Measurements from ENCODE around the gene TMIGD2. TPM values are rescaled to one million over a fixed set of nuclear protein-coding genes. Genes with fewer than 3 reads are reported as not detected.
"Not testable (repeated sequence)": the region's sequence is repeated elsewhere in the genome, so short reads cannot be mapped to it uniquely, and the experiment has no call there.

The TMIGD2 gene
- polyA plus RNA-seq (2013, experiment 1 of 2): 0.25 TPM
- polyA plus RNA-seq (2013, experiment 2 of 2): 0.95 TPM

DNA sequence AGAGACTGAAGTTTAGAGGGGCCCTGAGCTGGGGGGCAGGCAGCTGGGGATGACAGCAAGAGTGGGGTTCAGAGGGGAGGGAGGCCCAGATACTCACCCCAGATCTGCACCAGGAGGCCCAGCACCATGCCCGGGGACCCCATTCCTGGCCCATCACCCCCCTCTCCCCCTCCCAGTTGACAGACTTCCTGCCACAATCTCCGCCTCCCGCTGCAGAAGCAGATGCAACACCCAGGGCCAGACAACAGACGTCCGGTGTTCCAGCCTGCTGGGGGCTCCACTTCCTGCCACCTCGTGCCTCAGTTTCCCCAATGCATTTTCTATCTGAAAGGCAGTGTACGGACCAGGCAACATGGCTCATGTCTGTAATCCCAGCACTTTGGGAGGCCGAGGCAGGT lies at the start of gene TMIGD2:
TMIGD2 (minus strand) TSS at position 147 of the 398 bp plus-strand sequence; CDS start at position 143, 4 bp downstream.
- Histone ChIP-seq H3K4me1 (ENCODE audit: insufficient read depth, low read length) (peaks cover 9% of the 10 kb centered on the region), H3K9me3 (ENCODE audit: insufficient read depth, low read depth, low read length) (no peaks in the 10 kb centered on the region), H3K9ac (ENCODE audit: low read depth, low read length) (no peak within 1 kb of the TSS), H3K27me3 (ENCODE audit: insufficient read depth, low read length) (no peaks in the 10 kb centered on the region), H3K36me3 (ENCODE audit: insufficient read depth, low read length) (peaks cover 11% of the 10 kb centered on the region), H3K27ac (ENCODE audit: low read depth, low read length) (no peak within 1 kb of the TSS), H3K4me3 (ENCODE audit: low read length) (no peak within 1 kb of the TSS)
- WGBS: 80% methylated on average over 8 of the region's 8 CpGs

DNA sequence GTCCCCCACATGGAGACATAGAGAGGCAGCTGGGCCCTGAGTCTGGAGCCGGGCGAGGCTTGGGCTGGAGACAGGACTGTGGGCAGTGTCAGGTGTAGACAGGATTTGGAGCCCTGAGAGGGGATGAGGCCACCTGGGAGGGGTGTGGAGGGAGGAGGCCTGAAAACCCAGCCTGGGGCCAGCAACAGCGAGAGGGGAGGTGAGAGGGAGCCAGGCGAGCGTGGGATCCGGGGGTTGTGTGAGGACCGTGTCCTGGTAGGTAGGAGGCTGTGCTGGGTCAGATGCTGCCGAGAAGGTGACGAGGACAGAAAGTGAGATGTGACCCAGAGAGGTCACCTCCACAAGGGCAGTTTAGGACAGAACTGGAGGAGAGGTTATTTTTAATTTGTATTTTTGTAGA lies 48.5 kb upstream of the TMIGD2 start:
- H3K27ac ChIP-seq (ENCODE audit: low read depth, low read length): no peak overlapping the region
- H3K27me3 ChIP-seq (ENCODE audit: insufficient read depth, low read length): no peaks in the 10 kb centered on the region
- no peak overlapping the region for H3K9ac ChIP-seq (ENCODE audit: low read depth, low read length)
- no peaks in the 10 kb centered on the region for H3K9me3 ChIP-seq (ENCODE audit: insufficient read depth, low read depth, low read length)
- 95% methylated on average over 9 of the region's 9 CpGs for WGBS
- no peak overlapping the region for H3K4me3 ChIP-seq (ENCODE audit: low read length)
- H3K4me1 ChIP-seq (ENCODE audit: insufficient read depth, low read length): no peaks in the 10 kb centered on the region
- H3K36me3 ChIP-seq (ENCODE audit: insufficient read depth, low read length): peaks cover 44% of the 10 kb centered on the region

DNA sequence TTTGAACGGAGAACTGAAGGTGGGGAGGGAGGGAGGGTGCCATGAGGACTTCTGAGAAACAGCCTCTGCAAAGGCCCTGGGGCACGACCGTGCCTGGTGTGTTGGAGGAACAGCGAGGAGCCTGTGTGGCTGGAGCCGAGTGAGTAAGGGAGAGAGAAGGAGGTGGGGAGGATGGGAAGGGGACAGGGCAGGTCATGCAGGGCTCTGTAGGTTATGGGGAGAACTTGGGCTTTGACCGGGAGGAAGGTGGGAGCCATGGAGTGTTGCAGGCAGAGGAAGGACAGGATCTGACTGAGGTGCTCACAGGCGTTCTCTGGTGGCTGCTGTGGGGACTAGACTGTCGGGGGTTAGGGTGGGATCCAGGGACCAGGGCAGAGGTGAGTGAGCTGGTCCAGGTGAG lies 47.9 kb upstream of the TMIGD2 start:
- Histone ChIP-seq H3K9me3 (ENCODE audit: insufficient read depth, low read depth, low read length) (no peaks in the 10 kb centered on the region), H3K9ac (ENCODE audit: low read depth, low read length) (no peak overlapping the region), H3K27me3 (ENCODE audit: insufficient read depth, low read length) (no peaks in the 10 kb centered on the region), H3K36me3 (ENCODE audit: insufficient read depth, low read length) (peaks cover 48% of the 10 kb centered on the region), H3K4me1 (ENCODE audit: insufficient read depth, low read length) (no peaks in the 10 kb centered on the region), H3K4me3 (ENCODE audit: low read length) (no peak overlapping the region), H3K27ac (ENCODE audit: low read depth, low read length) (no peak overlapping the region)
- 89% methylated on average over 8 of the region's 8 CpGs for WGBS

- not testable (repeated sequence) for H3K27me3 ChIP-seq (ENCODE audit: insufficient read depth, low read length); H3K9me3 ChIP-seq (ENCODE audit: insufficient read depth, low read depth, low read length); H3K9ac ChIP-seq (ENCODE audit: low read depth, low read length); H3K4me1 ChIP-seq (ENCODE audit: insufficient read depth, low read length); H3K27ac ChIP-seq (ENCODE audit: low read depth, low read length); H3K4me3 ChIP-seq (ENCODE audit: low read length)
- 93% methylated on average over 16 of the region's 16 CpGs for WGBS
- peaks cover 47% of the 10 kb centered on the region for H3K36me3 ChIP-seq (ENCODE audit: insufficient read depth, low read length)
These were observed 47.0 kb upstream of the TMIGD2 start for GRCh38 chr19:4349225-4349624.

DNA sequence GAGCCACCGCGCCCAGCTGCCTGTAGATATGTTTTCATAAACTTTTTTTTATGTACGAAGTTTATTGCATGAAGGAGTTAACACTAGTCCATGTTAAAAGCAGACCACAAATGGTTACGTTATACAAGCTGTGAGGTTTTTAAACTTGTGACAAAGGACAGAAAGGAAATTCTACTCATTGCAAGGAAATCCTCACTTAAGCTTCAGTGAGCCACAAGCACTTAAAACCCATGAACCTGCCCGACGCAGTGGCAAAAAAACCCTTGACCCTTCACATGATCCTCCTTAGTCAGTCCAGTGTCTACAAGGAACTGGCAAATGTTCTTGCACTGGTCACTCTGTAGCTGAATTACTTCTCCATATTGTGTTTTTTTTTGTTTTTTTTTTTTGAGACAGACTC lies 45.3 kb upstream of the TMIGD2 start:
- 94% methylated on average over 6 of the region's 6 CpGs for WGBS
- no peaks in the 10 kb centered on the region for H3K27me3 ChIP-seq (ENCODE audit: insufficient read depth, low read length)
- H3K27ac ChIP-seq (ENCODE audit: low read depth, low read length): no peak overlapping the region
- H3K9me3 ChIP-seq (ENCODE audit: insufficient read depth, low read depth, low read length): no peaks in the 10 kb centered on the region
- H3K4me3 ChIP-seq (ENCODE audit: low read length): no peak overlapping the region
- H3K9ac ChIP-seq (ENCODE audit: low read depth, low read length): no peak overlapping the region
- H3K36me3 ChIP-seq (ENCODE audit: insufficient read depth, low read length): peaks cover 38% of the 10 kb centered on the region
- H3K4me1 ChIP-seq (ENCODE audit: insufficient read depth, low read length): no peaks in the 10 kb centered on the region

DNA sequence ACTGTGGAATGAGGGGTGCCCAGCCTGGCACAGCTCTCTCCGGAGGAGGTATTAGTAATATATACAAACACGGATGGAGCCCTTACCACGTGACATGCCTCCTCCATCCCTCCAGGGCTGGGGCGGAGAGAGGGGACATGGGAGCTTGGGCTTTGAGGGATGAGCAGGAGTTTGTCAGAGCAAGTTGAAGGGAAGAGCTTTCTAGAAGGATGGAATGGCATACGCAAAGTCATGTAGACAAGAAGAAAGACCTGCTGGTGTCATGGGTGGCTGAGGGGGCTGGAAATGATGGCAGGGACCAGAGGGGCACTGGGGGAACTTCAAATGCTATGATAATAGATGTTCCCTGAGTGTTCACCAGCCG lies 43.8 kb upstream of the TMIGD2 start:
- Histone ChIP-seq H3K36me3 (ENCODE audit: insufficient read depth, low read length) (peaks cover 36% of the 10 kb centered on the region), H3K4me1 (ENCODE audit: insufficient read depth, low read length) (no peaks in the 10 kb centered on the region), H3K27ac (ENCODE audit: low read depth, low read length) (no peak overlapping the region), H3K4me3 (ENCODE audit: low read length) (no peak overlapping the region), H3K27me3 (ENCODE audit: insufficient read depth, low read length) (no peaks in the 10 kb centered on the region), H3K9ac (ENCODE audit: low read depth, low read length) (no peak overlapping the region), H3K9me3 (ENCODE audit: insufficient read depth, low read depth, low read length) (no peaks in the 10 kb centered on the region)
- WGBS: 94% methylated on average over 6 of the region's 6 CpGs

GRCh38 chr19:4345342-4346019 lies 43.3 kb upstream of the TMIGD2 start:
- no peaks in the 10 kb centered on the region for H3K4me1 ChIP-seq (ENCODE audit: insufficient read depth, low read length)
- no peak overlapping the region for H3K9ac ChIP-seq (ENCODE audit: low read depth, low read length)
- WGBS: 94% methylated on average over 15 of the region's 15 CpGs
- no peak overlapping the region for H3K27ac ChIP-seq (ENCODE audit: low read depth, low read length)
- no peaks in the 10 kb centered on the region for H3K27me3 ChIP-seq (ENCODE audit: insufficient read depth, low read length)
- peaks cover 36% of the 10 kb centered on the region for H3K36me3 ChIP-seq (ENCODE audit: insufficient read depth, low read length)
- H3K4me3 ChIP-seq (ENCODE audit: low read length): no peak overlapping the region
- H3K9me3 ChIP-seq (ENCODE audit: insufficient read depth, low read depth, low read length): no peaks in the 10 kb centered on the region

DNA sequence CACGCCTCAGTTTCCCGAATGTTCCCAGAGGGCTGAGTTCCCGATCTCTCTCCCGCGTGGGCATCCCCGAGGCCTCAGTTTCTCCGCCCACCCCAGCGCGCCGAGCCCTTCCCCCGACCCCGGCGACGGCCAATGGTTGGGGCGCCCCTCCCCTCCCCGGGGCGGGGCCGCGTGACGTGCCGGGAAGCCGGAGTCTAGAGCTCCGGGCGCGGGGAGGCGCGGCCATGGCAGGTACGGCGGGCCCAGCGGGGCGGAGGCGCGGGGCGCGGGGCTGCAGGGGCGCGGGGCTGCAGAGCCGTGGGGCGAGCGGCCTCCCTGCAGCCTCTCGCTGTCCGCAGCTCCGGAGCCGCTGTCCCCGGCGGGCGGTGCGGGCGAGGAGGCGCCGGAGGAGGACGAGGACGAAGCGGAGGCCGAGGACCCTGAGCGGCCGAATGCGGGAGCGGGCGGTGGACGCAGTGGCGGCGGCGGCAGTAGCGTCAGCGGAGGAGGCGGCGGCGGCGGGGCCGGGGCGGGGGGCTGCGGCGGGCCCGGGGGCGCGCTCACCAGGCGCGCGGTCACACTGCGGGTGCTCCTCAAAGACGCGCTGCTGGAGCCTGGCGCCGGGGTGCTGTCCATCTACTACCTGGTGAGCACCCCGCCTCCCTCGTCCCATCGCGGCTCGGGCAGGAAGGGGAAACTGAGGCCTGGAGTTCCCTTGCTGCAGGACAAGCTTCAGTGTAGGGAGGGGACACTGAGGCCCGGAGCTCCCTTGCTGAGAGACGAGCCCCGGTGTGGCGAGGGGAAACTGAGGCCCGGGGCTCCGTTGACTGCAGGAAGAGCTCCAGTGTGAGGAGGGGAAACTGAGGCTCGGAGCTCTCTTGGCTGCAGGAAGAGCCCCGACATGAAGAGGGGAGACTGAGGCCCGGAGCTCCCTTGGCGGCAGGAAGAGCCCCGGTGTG lies 41.5 kb upstream of the TMIGD2 start, which contains the start of gene MPND:
MPND (plus strand) TSS at position 193 of the 938 bp plus-strand sequence; CDS start at position 225, 32 bp downstream.
- H3K9ac ChIP-seq (ENCODE audit: low read depth, low read length): peak within 1 kb of the TSS; percentile 90
- peaks cover 26% of the 10 kb centered on the region for H3K36me3 ChIP-seq (ENCODE audit: insufficient read depth, low read length)
- H3K4me3 ChIP-seq (ENCODE audit: low read length): peak within 1 kb of the TSS; percentile 73
- peak within 1 kb of the TSS; percentile 98 for H3K27ac ChIP-seq (ENCODE audit: low read depth, low read length)
- 7% methylated on average over 101 of the region's 101 CpGs for WGBS
- no peaks in the 10 kb centered on the region for H3K9me3 ChIP-seq (ENCODE audit: insufficient read depth, low read depth, low read length)
- H3K4me1 ChIP-seq (ENCODE audit: insufficient read depth, low read length): no peaks in the 10 kb centered on the region
- no peaks in the 10 kb centered on the region for H3K27me3 ChIP-seq (ENCODE audit: insufficient read depth, low read length)

- H3K9me3 ChIP-seq (ENCODE audit: insufficient read depth, low read depth, low read length): no peaks in the 10 kb centered on the region
- H3K4me1 ChIP-seq (ENCODE audit: insufficient read depth, low read length): no peaks in the 10 kb centered on the region
- peak overlapping the region; percentile 98 for H3K27ac ChIP-seq (ENCODE audit: low read depth, low read length)
- H3K4me3 ChIP-seq (ENCODE audit: low read length): peak overlapping the region; percentile 73
- WGBS: under 1% methylated on average over 39 of the region's 39 CpGs
- peak overlapping the region; percentile 90 for H3K9ac ChIP-seq (ENCODE audit: low read depth, low read length)
- H3K27me3 ChIP-seq (ENCODE audit: insufficient read depth, low read length): no peaks in the 10 kb centered on the region
- H3K36me3 ChIP-seq (ENCODE audit: insufficient read depth, low read length): peaks cover 22% of the 10 kb centered on the region
These were observed 40.6 kb upstream of the TMIGD2 start for GRCh38 chr19:4342615-4343369.

DNA sequence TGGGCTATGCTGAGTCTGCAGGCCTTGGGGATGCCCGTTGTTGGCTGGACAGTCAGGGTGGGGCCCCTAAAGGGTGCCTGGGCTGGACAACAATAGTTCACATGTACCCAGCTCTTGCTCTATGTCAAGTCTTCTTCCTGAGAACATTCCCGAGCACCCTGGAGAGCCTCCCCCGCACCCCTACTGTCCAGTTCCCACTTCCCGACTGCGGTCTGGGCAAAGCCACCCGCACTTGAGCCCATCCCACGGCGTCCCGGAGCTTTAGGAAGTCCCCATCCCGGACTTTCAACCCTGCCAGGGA lies 40.1 kb upstream of the TMIGD2 start:
- no peaks in the 10 kb centered on the region for H3K9me3 ChIP-seq (ENCODE audit: insufficient read depth, low read depth, low read length)
- no peaks in the 10 kb centered on the region for H3K27me3 ChIP-seq (ENCODE audit: insufficient read depth, low read length)
- peak overlapping the region; percentile 90 for H3K9ac ChIP-seq (ENCODE audit: low read depth, low read length)
- peaks cover 17% of the 10 kb centered on the region for H3K36me3 ChIP-seq (ENCODE audit: insufficient read depth, low read length)
- no peaks in the 10 kb centered on the region for H3K4me1 ChIP-seq (ENCODE audit: insufficient read depth, low read length)
- H3K27ac ChIP-seq (ENCODE audit: low read depth, low read length): peak overlapping the region; percentile 91
- WGBS: 8% methylated on average over 10 of the region's 10 CpGs
- peak overlapping the region; percentile 69 for H3K4me3 ChIP-seq (ENCODE audit: low read length)
